GM12878 (cell line): Measurements from ENCODE around the gene CLEC7A.

Source experiments
- GABPA ChIP-seq: IDR thresholded peaks from 2 replicates; pipeline ENCODE4 v1.6.1; 2014; ENCODE audit warnings: antibody characterized with exemption, low read depth, mild to moderate bottlenecking, inconsistent platforms
- HDAC6 ChIP-seq: fragments of 200-600 bp; sonication (generic); IDR thresholded peaks from one replicate; pipeline ENCODE4 v1.8.0; 2017; ENCODE audit warnings: antibody characterized with exemption; ENCODE audit not compliant: unreplicated experiment
- JUNB ChIP-seq: IDR thresholded peaks from 2 replicates; pipeline ENCODE4 v1.6.1; 2016; ENCODE audit warnings: antibody characterized with exemption, mild to moderate bottlenecking
- POLR2A ChIP-seq: IDR thresholded peaks from 2 replicates; pipeline ENCODE4 v1.6.1; 2011; ENCODE audit warnings: low read depth, mild to moderate bottlenecking, low read length
- SIX5 ChIP-seq: IDR thresholded peaks from 2 replicates; pipeline ENCODE4 v1.6.1; 2011; ENCODE audit warnings: mild to moderate bottlenecking, low read depth, low read length, moderate library complexity; ENCODE audit not compliant: severe bottlenecking
- SMC3 ChIP-seq: IDR thresholded peaks from 2 replicates; pipeline ENCODE4 v1.6.1; 2011; ENCODE audit warnings: low read length, improper control_type of control experiment, borderline replicate concordance
- YBX1 ChIP-seq: fragments of 450-650 bp; IDR thresholded peaks from 2 replicates; pipeline ENCODE4 v1.6.1; 2016; ENCODE audit warnings: antibody characterized with exemption
- TF ChIP-seq, protein P1 (sequence below): fragments of 450-650 bp; IDR thresholded peaks from 2 replicates; pipeline ENCODE4 v1.6.1; 2016; ENCODE audit warnings: mild to moderate bottlenecking
- TF ChIP-seq, protein P2 (sequence below): IDR thresholded peaks from 2 replicates; pipeline ENCODE4 v1.6.1; 2012; ENCODE audit warnings: low read length, inconsistent platforms
- TF ChIP-seq, protein P3 (sequence below), 3 experiments: IDR thresholded peaks in 2 of 3; conservative IDR thresholded peaks in 1 of 3; 2 replicates each; pipeline ENCODE4 v1.5.1; 2011; ENCODE audit warnings: low read depth in 3 of 3, low read length in 3 of 3, mild to moderate bottlenecking in 3 of 3, control low read depth in 2 of 3, moderate library complexity in 2 of 3, inconsistent platforms in 1 of 3, mixed read lengths in 1 of 3; ENCODE audit not compliant: control insufficient read depth in 2 of 3, insufficient read depth in 1 of 3; ENCODE audit errors: extremely low read depth in 1 of 3
- TF ChIP-seq, protein P4 (sequence below): fragments of 450-650 bp; IDR thresholded peaks from 2 replicates; pipeline ENCODE4 v1.6.1; 2018; ENCODE audit warnings: borderline replicate concordance, mild to moderate bottlenecking; ENCODE audit not compliant: partially characterized antibody

DNA sequence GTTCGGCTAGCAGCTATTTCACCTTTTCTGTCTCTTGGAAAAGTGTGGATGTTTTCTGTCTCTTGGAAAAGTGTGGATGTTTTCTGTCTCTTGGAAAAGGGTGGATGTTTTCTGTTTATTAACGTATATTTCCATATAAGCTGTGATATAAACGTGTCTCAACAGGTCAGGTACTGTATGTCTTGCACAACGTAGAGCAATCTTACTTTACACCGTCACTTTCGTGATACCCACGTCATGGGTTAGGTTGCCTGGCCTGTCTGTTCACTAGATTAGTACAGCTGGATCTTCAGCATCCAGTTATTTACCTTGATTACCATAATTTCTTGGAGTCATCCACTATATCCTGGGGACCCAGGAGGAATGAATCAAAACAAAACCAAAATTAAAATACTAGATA is 14.1 kb downstream of the CLEC7A start:
- TF ChIP-seq, protein P1, sequence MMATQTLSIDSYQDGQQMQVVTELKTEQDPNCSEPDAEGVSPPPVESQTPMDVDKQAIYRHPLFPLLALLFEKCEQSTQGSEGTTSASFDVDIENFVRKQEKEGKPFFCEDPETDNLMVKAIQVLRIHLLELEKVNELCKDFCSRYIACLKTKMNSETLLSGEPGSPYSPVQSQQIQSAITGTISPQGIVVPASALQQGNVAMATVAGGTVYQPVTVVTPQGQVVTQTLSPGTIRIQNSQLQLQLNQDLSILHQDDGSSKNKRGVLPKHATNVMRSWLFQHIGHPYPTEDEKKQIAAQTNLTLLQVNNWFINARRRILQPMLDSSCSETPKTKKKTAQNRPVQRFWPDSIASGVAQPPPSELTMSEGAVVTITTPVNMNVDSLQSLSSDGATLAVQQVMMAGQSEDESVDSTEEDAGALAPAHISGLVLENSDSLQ = no peak
- no peak for TF ChIP-seq HDAC6
- no peak for TF ChIP-seq SIX5
- TF ChIP-seq SMC3 = no peak
- TF ChIP-seq, protein P2, sequence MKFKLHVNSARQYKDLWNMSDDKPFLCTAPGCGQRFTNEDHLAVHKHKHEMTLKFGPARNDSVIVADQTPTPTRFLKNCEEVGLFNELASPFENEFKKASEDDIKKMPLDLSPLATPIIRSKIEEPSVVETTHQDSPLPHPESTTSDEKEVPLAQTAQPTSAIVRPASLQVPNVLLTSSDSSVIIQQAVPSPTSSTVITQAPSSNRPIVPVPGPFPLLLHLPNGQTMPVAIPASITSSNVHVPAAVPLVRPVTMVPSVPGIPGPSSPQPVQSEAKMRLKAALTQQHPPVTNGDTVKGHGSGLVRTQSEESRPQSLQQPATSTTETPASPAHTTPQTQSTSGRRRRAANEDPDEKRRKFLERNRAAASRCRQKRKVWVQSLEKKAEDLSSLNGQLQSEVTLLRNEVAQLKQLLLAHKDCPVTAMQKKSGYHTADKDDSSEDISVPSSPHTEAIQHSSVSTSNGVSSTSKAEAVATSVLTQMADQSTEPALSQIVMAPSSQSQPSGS = no peak
- TF ChIP-seq, protein P3, sequence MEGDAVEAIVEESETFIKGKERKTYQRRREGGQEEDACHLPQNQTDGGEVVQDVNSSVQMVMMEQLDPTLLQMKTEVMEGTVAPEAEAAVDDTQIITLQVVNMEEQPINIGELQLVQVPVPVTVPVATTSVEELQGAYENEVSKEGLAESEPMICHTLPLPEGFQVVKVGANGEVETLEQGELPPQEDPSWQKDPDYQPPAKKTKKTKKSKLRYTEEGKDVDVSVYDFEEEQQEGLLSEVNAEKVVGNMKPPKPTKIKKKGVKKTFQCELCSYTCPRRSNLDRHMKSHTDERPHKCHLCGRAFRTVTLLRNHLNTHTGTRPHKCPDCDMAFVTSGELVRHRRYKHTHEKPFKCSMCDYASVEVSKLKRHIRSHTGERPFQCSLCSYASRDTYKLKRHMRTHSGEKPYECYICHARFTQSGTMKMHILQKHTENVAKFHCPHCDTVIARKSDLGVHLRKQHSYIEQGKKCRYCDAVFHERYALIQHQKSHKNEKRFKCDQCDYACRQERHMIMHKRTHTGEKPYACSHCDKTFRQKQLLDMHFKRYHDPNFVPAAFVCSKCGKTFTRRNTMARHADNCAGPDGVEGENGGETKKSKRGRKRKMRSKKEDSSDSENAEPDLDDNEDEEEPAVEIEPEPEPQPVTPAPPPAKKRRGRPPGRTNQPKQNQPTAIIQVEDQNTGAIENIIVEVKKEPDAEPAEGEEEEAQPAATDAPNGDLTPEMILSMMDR (IDR thresholded peaks at IDR 0.05 in 2 of 3, conservative IDR thresholded peaks at IDR 0.05 in 1 of 3; ENCODE audit: control insufficient read depth in 2 of 3, extremely low read depth in 1 of 3, insufficient read depth in 1 of 3, low read depth in 3 of 3, low read length in 3 of 3) = no peak
- no peak for TF ChIP-seq JUNB
- no peak for TF ChIP-seq YBX1
- TF ChIP-seq POLR2A = no peak
- TF ChIP-seq, protein P4, sequence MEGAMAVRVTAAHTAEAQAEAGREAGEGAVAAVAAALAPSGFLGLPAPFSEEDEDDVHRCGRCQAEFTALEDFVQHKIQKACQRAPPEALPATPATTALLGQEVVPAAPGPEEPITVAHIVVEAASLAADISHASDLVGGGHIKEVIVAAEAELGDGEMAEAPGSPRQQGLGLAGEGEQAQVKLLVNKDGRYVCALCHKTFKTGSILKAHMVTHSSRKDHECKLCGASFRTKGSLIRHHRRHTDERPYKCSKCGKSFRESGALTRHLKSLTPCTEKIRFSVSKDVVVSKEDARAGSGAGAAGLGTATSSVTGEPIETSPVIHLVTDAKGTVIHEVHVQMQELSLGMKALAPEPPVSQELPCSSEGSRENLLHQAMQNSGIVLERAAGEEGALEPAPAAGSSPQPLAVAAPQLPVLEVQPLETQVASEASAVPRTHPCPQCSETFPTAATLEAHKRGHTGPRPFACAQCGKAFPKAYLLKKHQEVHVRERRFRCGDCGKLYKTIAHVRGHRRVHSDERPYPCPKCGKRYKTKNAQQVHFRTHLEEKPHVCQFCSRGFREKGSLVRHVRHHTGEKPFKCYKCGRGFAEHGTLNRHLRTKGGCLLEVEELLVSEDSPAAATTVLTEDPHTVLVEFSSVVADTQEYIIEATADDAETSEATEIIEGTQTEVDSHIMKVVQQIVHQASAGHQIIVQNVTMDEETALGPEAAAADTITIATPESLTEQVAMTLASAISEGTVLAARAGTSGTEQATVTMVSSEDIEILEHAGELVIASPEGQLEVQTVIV = no peak
- TF ChIP-seq GABPA = no peak
